Testis (tissue), 3 donors: ENCODE data around the gene KLK3. TPM values are rescaled to one million over a fixed set of nuclear protein-coding genes. Genes with fewer than 3 reads are reported as not detected.

Experiments used
- DNase-seq: peaks from one replicate; pipeline ENCODE4 v3.0.0-alpha.2; 2019
- H3K27ac ChIP-seq, 2 donors: fragments of 200-600 bp; sonication (generic); one replicate each; pipeline ENCODE4 v1.5.1; 2019
- H3K27me3 ChIP-seq: fragments of 200-600 bp; sonication (generic); one replicate; pipeline ENCODE4 v1.5.1; 2019
- H3K36me3 ChIP-seq: fragments of 200-600 bp; sonication (generic); one replicate; pipeline ENCODE4 v1.5.1; 2017; ENCODE audit warnings: low read depth; ENCODE audit errors: missing control alignments
- H3K4me1 ChIP-seq: fragments of 200-600 bp; sonication (generic); one replicate; pipeline ENCODE4 v1.5.1; 2019
- H3K4me3 ChIP-seq, 2 donors: fragments of 200-600 bp; sonication (generic); one replicate each; pipeline ENCODE4 v1.5.1; 2017 to 2019
- H3K9me3 ChIP-seq: fragments of 200-600 bp; sonication (generic); one replicate; pipeline ENCODE4 v1.5.1; 2017
- POLR2A ChIP-seq: fragments of 450-650 bp; IDR thresholded peaks from one replicate; pipeline ENCODE4 v1.6.1; 2017; ENCODE audit warnings: antibody characterized with exemption, mild to moderate bottlenecking, moderate library complexity
- WGBS, 2 donors: methylation state at CpG; one replicate each; pipeline ENCODE4 v1.1.5; 2018; 5-methylcytosine and 5-hydroxymethylcytosine counted together
- intact Hi-C: fragments of 100-400 bp; cut with DNase I; formaldehyde crosslinking; loops from one replicate; pipeline ENCODE4 v1.15.1; 2023; ENCODE audit warnings: low total_unique reads
- polyA plus RNA-seq: library from polyadenylated mRNA; stranded (reverse); fragments of 350-450 nt; fragmentation: Illumina TruSeq; extraction: RNeasy Lipid Tissue Mini Kit (QIAGEN cat#74804); gene quantifications from one replicate; pipeline ENCODE4 v1.2.3, GENCODE V29; 2014; ENCODE audit warnings: low read depth, low replicate concordance; ENCODE audit not compliant: insufficient read depth
- total RNA-seq, 2 donors: library from RNA; depleted of rRNA; stranded (reverse); fragments of >200 nt; gene quantifications; one replicate each; pipeline ENCODE4 v1.2.3, GENCODE V29; 2016
- TF ChIP-seq, protein P1 (sequence below), 3 experiments: fragments of 450-650 bp in 2 of 3; fragments of 200-600 bp in 1 of 3; sonication (generic) in 1 of 3; IDR thresholded peaks; one replicate each; pipeline ENCODE4 v1.5.1; 2016 to 2019; ENCODE audit warnings: antibody characterized with exemption in 3 of 3, mild to moderate bottlenecking in 2 of 3, moderate library complexity in 1 of 3

KLK3 gene
- total and polyA plus RNA-seq, 3 donors from 2014 or later = 0.63 to 1.3 (median 0.81) TPM

DNA sequence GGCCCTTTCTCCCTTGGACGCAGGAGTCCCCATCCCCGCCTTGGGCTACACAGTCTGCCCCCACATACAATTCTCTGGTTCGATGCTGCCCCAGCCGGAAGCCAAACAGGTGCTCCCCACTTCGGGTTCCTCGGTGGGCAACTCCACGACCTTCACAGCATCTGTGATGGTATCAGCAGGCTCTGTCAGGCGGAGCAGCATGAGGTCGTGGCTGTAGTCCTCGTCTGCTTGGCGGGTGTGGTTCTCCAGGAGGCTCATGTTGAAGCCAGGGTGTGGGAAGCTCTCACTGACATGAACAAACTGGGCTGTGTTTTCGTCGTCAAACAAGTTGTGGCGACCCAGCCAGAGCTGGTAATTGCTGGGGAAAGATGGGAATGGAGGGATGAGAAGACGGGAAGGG, 34.6 kb upstream of the KLK3 start:
- Histone ChIP-seq H3K27me3 (no peaks in the 10 kb centered on the region), H3K27ac (no peak overlapping the region), H3K4me3 (no peak overlapping the region), H3K36me3 (no peaks in the 10 kb centered on the region), H3K9me3 (no peaks in the 10 kb centered on the region), H3K4me1 (no peaks in the 10 kb centered on the region)
- WGBS, 2 donors = 34 to 53% methylated on average over 11 to 15 of the region's 15 CpGs
- no peak for DNase-seq
- intact Hi-C loops = no loop called here
- TF ChIP-seq POLR2A = no peak
- TF ChIP-seq, protein P1, sequence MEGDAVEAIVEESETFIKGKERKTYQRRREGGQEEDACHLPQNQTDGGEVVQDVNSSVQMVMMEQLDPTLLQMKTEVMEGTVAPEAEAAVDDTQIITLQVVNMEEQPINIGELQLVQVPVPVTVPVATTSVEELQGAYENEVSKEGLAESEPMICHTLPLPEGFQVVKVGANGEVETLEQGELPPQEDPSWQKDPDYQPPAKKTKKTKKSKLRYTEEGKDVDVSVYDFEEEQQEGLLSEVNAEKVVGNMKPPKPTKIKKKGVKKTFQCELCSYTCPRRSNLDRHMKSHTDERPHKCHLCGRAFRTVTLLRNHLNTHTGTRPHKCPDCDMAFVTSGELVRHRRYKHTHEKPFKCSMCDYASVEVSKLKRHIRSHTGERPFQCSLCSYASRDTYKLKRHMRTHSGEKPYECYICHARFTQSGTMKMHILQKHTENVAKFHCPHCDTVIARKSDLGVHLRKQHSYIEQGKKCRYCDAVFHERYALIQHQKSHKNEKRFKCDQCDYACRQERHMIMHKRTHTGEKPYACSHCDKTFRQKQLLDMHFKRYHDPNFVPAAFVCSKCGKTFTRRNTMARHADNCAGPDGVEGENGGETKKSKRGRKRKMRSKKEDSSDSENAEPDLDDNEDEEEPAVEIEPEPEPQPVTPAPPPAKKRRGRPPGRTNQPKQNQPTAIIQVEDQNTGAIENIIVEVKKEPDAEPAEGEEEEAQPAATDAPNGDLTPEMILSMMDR (IDR thresholded peaks at IDR 0.05) = no peak

DNA sequence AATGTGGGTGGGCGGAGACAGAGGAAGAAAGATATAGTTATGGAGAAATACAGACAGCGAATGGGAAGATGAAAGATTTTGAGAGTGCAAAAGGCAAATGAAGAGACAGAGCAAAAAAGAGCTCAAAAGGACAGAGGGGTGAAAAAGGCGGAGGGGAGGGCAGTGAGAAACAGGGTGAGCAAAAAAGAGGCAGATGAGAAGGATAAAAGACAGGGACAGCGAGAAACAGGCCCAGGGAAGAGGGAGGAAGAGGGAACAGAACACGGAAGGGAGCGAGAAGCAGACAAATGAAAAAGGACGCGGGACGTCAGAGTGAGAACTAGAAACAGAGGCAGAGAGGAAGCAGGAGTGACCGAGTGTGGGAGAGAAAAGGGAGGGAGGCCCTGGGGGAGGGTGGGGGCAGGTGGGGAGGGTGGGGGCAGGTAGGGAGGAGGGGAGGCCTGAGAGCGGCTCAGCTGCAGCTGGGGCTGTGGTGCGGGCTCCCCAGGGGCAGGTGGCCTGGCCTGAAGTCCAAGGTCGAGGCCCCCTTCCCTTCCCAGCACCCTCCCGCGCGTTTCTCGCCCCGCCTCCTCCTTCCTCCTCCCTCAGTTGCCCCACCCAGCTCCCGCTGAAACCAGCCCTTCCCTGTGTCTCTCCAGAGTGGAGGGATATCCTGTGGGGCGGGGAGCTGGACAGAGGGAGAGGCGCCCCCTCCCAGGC, 34.0 kb upstream of the KLK3 start:
- WGBS, 2 donors = 19 to 22% methylated on average over 15 to 20 of the region's 21 CpGs
- Histone ChIP-seq H3K36me3 (no peaks in the 10 kb centered on the region), H3K9me3 (no peaks in the 10 kb centered on the region), H3K4me1 (no peaks in the 10 kb centered on the region), H3K27ac (no peak overlapping the region), H3K4me3 (no peak overlapping the region), H3K27me3 (no peaks in the 10 kb centered on the region)
- no peak for DNase-seq
- TF ChIP-seq, protein P1 (IDR thresholded peaks at IDR 0.05) = no peak
- TF ChIP-seq POLR2A = no peak
- intact Hi-C loops = no loop called here

DNA sequence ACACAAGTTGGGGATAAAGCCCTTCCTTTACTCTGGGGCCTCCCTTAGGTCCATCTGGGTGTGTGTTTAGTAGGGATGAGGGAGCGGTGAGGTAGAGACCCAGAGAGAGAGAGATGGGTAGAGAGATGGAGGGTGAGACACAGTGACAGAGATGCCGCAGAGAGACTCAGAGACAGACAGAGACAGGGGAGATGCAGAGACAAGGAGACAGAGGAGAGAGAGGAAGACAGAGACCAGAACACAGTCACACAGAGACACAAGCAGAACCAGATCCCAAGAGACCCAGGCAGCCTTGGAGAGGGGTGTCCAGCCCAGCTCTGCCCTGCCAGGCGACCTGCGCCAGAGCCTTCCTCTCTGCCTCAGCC, 33.5 kb upstream of the KLK3 start:
- Histone ChIP-seq H3K36me3 (no peaks in the 10 kb centered on the region), H3K4me1 (no peaks in the 10 kb centered on the region), H3K27me3 (no peaks in the 10 kb centered on the region), H3K27ac (no peak overlapping the region), H3K9me3 (no peaks in the 10 kb centered on the region), H3K4me3 (no peak overlapping the region)
- intact Hi-C loops = no loop called here
- 76 to 80% methylated on average over 2 to 4 of the region's 4 CpGs for WGBS, 2 donors
- no peak for DNase-seq
- TF ChIP-seq, protein P1 (IDR thresholded peaks at IDR 0.05) = no peak
- TF ChIP-seq POLR2A = no peak

DNA sequence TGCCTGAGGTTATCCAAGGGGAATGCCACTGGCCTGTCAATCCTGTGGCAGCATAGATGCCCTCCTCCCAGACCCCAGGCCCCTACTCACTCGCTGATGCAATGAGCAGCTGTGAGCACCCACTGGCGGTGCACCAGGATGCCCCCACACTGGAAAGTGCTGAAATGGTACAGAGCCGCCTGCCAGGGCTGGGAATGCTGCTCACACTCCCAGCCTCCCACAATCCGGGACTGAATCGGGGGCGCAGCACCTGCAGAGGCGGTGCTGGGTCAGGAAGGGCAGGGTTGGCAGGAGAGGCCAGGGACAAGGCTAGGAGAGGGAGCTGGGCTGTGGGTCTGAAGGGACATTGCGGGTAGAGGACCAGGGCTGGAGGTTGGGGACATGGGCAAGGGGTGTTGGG, 33.1 kb upstream of the KLK3 start:
- DNase-seq = no peak
- TF ChIP-seq POLR2A = no peak
- TF ChIP-seq, protein P1 (IDR thresholded peaks at IDR 0.05) = no peak
- no peak overlapping the region for H3K4me3 ChIP-seq
- no peaks in the 10 kb centered on the region for H3K9me3 ChIP-seq
- WGBS, 2 donors = 50 to 70% methylated on average over 5 to 8 of the region's 8 CpGs
- intact Hi-C loops = no loop called here
- no peaks in the 10 kb centered on the region for H3K36me3 ChIP-seq
- no peaks in the 10 kb centered on the region for H3K27me3 ChIP-seq
- no peaks in the 10 kb centered on the region for H3K4me1 ChIP-seq
- no peak overlapping the region for H3K27ac ChIP-seq

DNA sequence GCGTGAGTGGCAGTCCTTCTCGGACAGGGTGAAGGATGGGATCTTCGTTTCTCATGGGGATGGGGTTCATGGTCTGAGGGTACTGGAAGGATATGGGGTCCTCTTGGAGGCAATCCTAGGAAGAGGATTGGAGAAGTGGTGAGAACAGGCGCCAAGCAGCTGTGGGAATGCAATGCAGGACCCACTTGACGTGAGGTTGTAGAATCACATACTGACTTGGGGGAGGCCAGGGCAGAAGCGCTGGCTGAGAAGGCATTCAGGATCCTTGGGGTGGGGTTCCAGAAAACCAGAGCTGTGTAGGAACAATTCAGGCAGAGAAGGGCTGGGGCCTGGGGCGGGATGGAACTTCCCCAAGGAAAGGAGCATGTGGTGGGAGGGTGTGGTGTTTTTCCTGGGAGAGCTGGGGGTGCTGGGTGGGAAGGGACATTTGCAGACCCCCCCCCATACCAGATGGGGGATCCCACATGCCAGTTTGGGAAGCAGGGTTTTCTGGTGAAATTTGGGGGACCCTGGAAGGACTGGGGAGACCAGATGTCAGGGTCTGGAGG, 32.0 kb upstream of the KLK3 start:
- Histone ChIP-seq H3K4me3 (no peak overlapping the region), H3K27me3 (no peaks in the 10 kb centered on the region), H3K27ac (no peak overlapping the region), H3K9me3 (no peaks in the 10 kb centered on the region), H3K4me1 (no peaks in the 10 kb centered on the region), H3K36me3 (no peaks in the 10 kb centered on the region)
- intact Hi-C loops = no loop called here
- DNase-seq = no peak
- WGBS, 2 donors = 85 to 88% methylated on average over 7 of the region's 7 CpGs
- TF ChIP-seq POLR2A = no peak
- TF ChIP-seq, protein P1 (IDR thresholded peaks at IDR 0.05) = no peak
